Raji (cell line): ENCODE data around the gene ZFP28.

Experiments used
- POLR2A ChIP-seq: IDR thresholded peaks from 2 replicates; pipeline ENCODE4 v1.6.1; 2011; ENCODE audit warnings: low read depth, low read length, control low read depth; ENCODE audit not compliant: insufficient read depth

ZFP28 gene

DNA sequence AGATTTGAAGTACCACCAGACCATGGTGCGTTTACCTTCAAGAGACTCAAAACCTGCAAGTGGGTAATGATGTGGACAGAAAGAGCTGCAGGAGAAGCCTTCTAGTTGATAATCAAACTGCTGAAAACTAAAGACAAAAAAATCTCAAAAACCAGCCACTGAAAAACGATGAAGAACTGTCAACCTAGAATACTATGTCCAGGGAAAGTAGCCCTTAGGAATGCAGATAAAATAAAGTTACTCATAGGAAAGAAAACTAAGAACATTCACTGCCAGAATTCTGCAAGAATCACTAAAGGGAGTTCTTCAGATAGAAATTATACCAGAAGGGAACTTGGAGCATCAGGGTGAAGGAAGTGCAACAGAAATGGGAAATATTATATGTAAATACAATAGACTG lies 33.8 kb downstream of the ZFP28 start:
- no peak for TF ChIP-seq POLR2A

DNA sequence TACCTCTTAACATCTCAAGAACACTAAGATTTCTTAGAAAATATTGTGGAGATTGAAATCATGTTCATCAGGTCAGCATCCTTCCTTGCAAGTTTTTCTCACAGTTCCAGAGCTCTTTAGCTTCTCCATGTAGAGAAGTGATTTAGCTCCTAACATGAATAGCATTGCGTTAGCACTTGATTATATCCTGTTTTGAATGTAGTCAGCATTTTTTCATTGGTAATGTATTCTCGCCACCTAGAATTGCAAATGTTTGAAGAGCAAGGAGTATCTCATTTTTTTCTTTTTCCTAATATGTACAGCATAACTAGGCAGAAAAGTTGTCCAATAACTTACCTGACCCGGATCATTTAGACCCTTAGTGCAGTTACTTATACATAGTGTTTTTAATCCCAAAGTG lies 35.2 kb downstream of the ZFP28 start:
- no peak for TF ChIP-seq POLR2A

DNA sequence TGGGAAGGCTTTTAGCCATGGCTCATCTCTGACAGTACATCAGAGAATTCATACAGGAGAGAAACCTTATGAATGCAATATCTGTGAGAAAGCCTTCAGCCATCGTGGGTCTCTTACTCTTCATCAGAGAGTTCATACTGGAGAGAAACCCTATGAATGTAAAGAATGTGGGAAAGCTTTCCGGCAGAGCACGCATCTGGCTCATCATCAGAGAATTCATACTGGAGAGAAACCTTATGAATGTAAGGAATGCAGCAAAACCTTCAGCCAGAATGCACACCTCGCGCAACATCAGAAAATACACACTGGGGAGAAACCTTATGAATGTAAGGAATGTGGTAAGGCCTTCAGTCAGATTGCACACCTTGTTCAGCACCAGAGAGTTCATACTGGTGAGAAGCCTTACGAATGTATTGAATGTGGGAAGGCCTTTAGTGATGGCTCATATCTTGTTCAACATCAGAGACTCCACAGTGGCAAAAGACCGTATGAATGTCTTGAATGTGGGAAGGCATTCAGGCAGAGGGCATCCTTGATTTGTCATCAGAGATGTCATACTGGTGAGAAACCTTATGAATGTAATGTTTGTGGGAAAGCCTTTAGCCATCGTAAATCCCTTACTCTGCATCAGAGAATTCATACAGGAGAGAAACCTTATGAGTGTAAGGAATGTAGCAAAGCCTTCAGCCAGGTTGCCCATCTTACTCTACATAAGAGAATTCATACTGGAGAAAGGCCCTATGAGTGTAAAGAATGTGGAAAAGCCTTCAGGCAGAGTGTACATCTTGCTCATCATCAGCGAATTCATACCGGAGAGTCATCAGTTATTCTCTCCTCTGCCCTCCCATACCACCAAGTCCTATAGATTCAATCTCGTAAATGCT lies 39.2 kb downstream of the ZFP28 start:
- TF ChIP-seq POLR2A = no peak

DNA sequence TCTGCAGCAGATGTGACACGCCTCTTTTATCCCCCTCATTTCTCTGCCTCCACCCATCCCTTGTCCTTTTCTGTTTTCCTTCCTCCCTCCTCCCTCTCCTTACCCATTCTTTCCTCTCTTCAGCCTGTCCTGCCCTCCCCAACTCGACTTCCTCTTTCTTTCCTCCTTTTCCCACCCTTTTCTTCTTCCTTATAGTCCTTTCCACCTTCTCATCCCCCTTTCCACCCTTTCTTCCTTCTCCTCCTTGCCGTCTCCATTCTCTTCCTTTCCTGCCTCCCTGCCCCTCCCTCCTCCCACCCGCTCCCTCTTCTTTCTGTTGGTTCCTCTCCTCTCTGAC lies 55.7 kb downstream of the ZFP28 start:
- no peak for TF ChIP-seq POLR2A

DNA sequence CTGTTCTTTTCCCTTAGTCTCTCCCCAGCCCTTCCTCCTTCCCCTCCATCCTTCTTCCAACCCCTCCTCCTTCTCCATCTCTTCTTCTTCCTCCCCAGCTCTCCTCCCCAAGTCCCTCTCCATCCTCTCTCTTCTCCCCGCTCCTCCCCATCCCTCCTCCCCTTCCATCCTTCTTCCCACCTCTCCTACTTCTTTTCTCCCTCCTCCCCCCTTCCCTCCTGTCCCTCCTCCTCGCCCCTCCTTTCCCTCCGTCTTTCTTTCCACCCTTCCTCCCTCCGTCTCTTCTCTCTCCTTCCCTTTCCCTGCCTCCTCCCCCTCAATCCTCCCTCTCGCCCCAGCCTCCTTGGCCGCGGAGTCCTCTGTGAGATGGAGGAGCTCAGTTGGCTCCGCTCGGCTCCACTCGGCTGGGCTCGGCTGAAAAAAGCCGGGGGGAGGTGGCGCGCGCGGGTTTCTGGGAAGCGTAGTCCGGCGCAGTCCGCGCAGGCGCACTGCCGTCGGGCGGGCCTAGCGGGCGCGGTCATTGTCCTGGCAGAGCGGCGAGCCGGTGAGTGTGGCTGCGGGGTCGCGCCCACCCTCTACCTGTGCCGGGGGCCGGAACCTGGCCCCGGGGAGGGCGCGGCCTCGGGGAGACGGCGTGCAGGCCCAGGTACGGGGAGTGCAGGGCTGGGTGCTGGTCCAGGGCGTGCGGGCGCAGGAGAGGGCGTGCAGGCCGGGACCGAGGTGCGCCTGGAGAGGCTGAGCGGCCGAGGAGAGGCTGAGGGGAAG lies 56.2 kb downstream of the ZFP28 start, which contains the start of gene ZNF71:
TSS of gene ZNF71 (plus strand) at position 520 of the 765 bp plus-strand sequence. CDS start 6,257 bp downstream, outside the sequence.
- TF ChIP-seq POLR2A = peak; percentile 51; the same call in 1 of the 2 replicates

DNA sequence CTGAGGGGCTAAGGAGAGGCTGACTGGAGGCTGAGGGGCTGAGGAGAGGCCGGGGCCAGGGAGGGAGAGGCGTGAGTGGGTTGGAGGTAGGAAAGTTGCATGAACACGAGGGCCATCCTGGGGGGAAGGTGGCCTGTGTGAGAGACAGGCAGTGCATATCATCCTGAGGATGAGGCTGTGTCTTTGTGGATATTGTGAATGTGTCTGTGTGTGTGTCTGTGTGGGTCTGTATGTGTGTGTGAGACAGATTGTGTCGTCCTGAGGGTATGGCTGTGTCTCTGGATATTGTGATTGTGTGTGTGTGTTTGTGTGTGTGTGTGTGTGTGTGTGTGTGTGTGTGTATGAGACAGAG lies 56.8 kb downstream of the ZFP28 start:
- TF ChIP-seq POLR2A = no peak

DNA sequence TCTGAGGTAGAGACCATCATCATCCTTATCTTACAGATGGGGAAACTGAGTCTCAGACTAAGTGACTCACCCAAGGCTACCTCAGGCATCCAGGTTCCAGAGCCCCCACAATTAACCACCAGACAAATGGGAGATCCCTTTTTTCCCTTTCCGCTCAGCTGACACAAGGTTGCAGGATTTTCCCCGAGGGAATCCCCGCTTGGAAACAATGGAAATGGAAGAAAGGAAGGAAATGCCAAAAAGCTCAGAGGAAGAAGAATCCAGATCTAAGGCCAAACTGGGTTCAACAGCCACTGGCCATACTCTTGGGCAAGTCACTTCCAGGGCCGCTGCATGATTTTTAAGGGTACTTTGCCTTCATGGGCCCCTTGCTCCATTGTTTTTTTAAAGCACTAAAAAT lies 57.9 kb downstream of the ZFP28 start:
- TF ChIP-seq POLR2A = no peak

DNA sequence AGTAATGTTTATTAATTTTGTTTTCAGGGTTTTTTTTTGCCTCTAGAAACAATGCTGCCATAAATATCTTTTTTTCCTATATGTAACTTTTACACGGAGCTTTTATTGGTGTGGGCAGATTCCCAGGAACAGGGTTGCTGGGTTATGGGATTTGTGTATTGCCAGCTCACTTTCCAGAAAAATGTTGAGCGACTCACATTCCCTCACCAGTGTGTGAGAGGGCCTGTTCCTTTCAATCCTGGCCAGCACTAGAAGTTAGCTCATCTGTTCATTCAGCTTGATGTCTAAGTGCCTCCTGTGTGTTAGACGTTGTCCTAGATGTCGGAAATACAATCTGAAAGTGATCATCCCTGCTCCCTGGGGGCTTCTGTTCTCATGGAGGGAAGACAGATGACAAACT lies 58.9 kb downstream of the ZFP28 start:
- no peak for TF ChIP-seq POLR2A

DNA sequence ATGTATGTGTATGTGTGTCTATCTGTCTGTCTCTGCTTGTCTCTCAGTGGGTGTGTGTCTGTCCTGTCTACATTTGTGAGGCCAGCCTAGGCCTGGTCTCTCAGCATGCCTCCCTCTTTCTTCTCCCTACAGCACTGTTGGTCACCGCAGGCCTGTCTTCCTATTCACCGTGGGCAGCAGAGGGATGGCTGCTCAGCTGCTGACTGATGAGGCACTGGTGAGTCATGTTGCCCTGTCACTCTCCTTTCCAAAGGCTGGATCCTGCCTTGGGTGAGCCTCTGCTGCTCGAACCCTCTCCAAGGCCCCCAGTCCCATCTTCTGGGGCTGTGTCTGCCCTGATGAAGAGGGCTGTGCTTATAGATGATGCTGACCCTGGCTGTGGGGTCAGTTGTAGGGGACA lies 62.6 kb downstream of the ZFP28 start:
- no peak for TF ChIP-seq POLR2A

DNA sequence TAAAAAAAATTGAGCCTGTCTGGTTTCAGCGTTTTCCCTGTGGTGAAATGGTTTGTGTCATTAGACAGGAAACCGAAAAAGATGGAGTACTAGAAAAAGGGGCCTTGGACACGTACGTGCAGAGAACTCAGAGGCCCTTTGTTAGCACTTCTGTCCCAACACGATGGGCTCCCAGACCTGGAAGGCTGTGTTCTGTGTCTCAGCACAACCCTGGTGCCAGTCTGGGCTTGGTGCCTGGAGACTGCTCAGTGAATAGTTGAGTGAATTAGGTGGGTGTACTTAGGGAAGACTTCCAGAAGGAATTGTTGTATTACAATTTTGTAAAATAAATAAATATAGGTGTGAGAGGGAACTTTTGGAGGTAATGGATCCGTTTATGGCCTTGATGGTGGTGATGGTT lies 65.1 kb downstream of the ZFP28 start:
- no peak for TF ChIP-seq POLR2A
